H9 (cell line): Measurements from ENCODE around the gene BTLA. TPM values are rescaled to one million over a fixed set of nuclear protein-coding genes. Genes with fewer than 3 reads are reported as not detected.
A peak's percentile ranks its signal among the peaks of the same experiment; 100 is the strongest.

Experiments used
- DNase-seq: peaks from one replicate; pipeline ENCODE4 v3.0.0-alpha.2; 2017
- H2AFZ ChIP-seq: one replicate; pipeline ENCODE4 v1.6.1; 2013; ENCODE audit warnings: mild to moderate bottlenecking, low read length, control low read depth, moderate library complexity
- H2AK5ac ChIP-seq: 2 replicates; pipeline ENCODE4 v1.6.1; 2013; ENCODE audit warnings: low read length, control low read depth, mixed read lengths; ENCODE audit not compliant: insufficient read length
- H2BK120ac ChIP-seq: one replicate; pipeline ENCODE4 v1.6.1; 2013; ENCODE audit warnings: low read depth, mild to moderate bottlenecking, low read length, control low read depth, inconsistent platforms; ENCODE audit not compliant: poor library complexity, severe bottlenecking
- H2BK12ac ChIP-seq: 2 replicates; pipeline ENCODE4 v1.6.1; 2013; ENCODE audit warnings: low read length, control low read depth, mixed read lengths, low read depth; ENCODE audit not compliant: insufficient read length
- H2BK15ac ChIP-seq: 2 replicates; pipeline ENCODE4 v1.6.1; 2013; ENCODE audit warnings: low read depth, low read length, control low read depth
- H2BK20ac ChIP-seq: one replicate; pipeline ENCODE4 v1.6.1; 2013; ENCODE audit warnings: low read depth, mild to moderate bottlenecking, low read length, control low read depth, inconsistent platforms; ENCODE audit not compliant: poor library complexity, severe bottlenecking
- H2BK5ac ChIP-seq: 2 replicates; pipeline ENCODE4 v1.6.1; 2013; ENCODE audit warnings: low read length, control low read depth, mixed read lengths; ENCODE audit not compliant: insufficient read length
- H3K14ac ChIP-seq: 2 replicates; pipeline ENCODE4 v1.6.1; 2013; ENCODE audit warnings: low read length, control low read depth; ENCODE audit not compliant: insufficient read depth
- H3K18ac ChIP-seq: 2 replicates; pipeline ENCODE4 v1.6.1; 2013; ENCODE audit warnings: low read depth, mild to moderate bottlenecking, mixed read lengths, low read length, control low read depth; ENCODE audit not compliant: insufficient read length
- H3K23ac ChIP-seq: 2 replicates; pipeline ENCODE4 v1.6.1; 2013; ENCODE audit warnings: low read length, control low read depth, mixed read lengths, low read depth; ENCODE audit not compliant: insufficient read length
- H3K23me2 ChIP-seq: 2 replicates; pipeline ENCODE4 v1.6.1; 2013; ENCODE audit warnings: low read depth, mild to moderate bottlenecking, mixed read lengths, low read length, control low read depth; ENCODE audit not compliant: insufficient read length, poor library complexity, severe bottlenecking
- H3K27ac ChIP-seq: 2 replicates; pipeline ENCODE4 v1.5.1; 2013; ENCODE audit warnings: low read length, control low read depth, mixed read lengths, low read depth; ENCODE audit not compliant: insufficient read length
- H3K27me3 ChIP-seq: 2 replicates; pipeline ENCODE4 v1.6.1; 2013; ENCODE audit warnings: low read length, control low read depth, inconsistent platforms; ENCODE audit not compliant: insufficient read depth
- H3K4ac ChIP-seq: 2 replicates; pipeline ENCODE4 v1.6.1; 2013; ENCODE audit warnings: low read depth, mild to moderate bottlenecking, control low read depth, inconsistent platforms, low read length, moderate library complexity
- H3K4me1 ChIP-seq: 2 replicates; pipeline ENCODE4 v1.6.1; 2013; ENCODE audit warnings: low read length, control low read depth, inconsistent platforms; ENCODE audit not compliant: insufficient read depth
- H3K4me2 ChIP-seq: 2 replicates; pipeline ENCODE4 v1.6.1; 2013; ENCODE audit warnings: low read length, control low read depth, mixed read lengths; ENCODE audit not compliant: insufficient read length, insufficient read depth
- H3K56ac ChIP-seq: 2 replicates; pipeline ENCODE4 v1.6.1; 2013; ENCODE audit warnings: low read depth, mild to moderate bottlenecking, mixed read lengths, low read length, control low read depth; ENCODE audit not compliant: insufficient read length
- H3K79me1 ChIP-seq: 2 replicates; pipeline ENCODE4 v1.6.1; 2013; ENCODE audit warnings: low read depth, mild to moderate bottlenecking, moderate library complexity, low read length, control low read depth, inconsistent platforms; ENCODE audit not compliant: insufficient read depth, poor library complexity, severe bottlenecking
- H3K79me2 ChIP-seq: 2 replicates; pipeline ENCODE4 v1.6.1; 2013; ENCODE audit warnings: low read length, control low read depth, inconsistent platforms; ENCODE audit not compliant: insufficient read depth
- H3K9ac ChIP-seq: 2 replicates; pipeline ENCODE4 v1.6.1; 2013; ENCODE audit warnings: low read length, control low read depth, mixed read lengths; ENCODE audit not compliant: insufficient read length; ENCODE audit errors: extremely low read depth
- H3K9me3 ChIP-seq: one replicate; pipeline ENCODE4 v1.6.1; 2013; ENCODE audit warnings: low read depth, low read length, inconsistent platforms; ENCODE audit not compliant: control insufficient read depth
- H3T11ph ChIP-seq: one replicate; pipeline ENCODE4 v1.6.1; 2013; ENCODE audit warnings: mild to moderate bottlenecking, low read length, control low read depth, inconsistent platforms
- H4K20me1 ChIP-seq: one replicate; pipeline ENCODE4 v1.6.1; 2013; ENCODE audit not compliant: control insufficient read depth, insufficient read length, insufficient read depth
- H4K5ac ChIP-seq: 2 replicates; pipeline ENCODE4 v1.6.1; 2013; ENCODE audit warnings: low read depth, mild to moderate bottlenecking, mixed read lengths, low read length, control low read depth; ENCODE audit not compliant: insufficient read length
- H4K8ac ChIP-seq: replicated peaks from 2 replicates; pipeline ENCODE4 v1.6.1; 2013; ENCODE audit warnings: low read length, control low read depth, mixed read lengths, low read depth; ENCODE audit not compliant: insufficient read length
- H4K91ac ChIP-seq: 2 replicates; pipeline ENCODE4 v1.6.1; 2013; ENCODE audit warnings: low read depth, mild to moderate bottlenecking, moderate library complexity, mixed read lengths, low read length, control low read depth; ENCODE audit not compliant: insufficient read length
- H3K27ac Mint-ChIP-seq, 3 experiments: 2 replicates in 2 of 3; 3 replicates in 1 of 3; pipeline ENCODE4 v1.8.0; 2020 to 2021; ENCODE audit warnings: mixed read lengths in 3 of 3, mild to moderate bottlenecking in 1 of 3, moderate library complexity in 1 of 3
- H3K27me3 Mint-ChIP-seq: 2 replicates; pipeline ENCODE4 v1.8.0; 2021; ENCODE audit warnings: low read depth, mild to moderate bottlenecking, moderate library complexity, mixed read lengths
- H3K36me3 Mint-ChIP-seq, 3 experiments: 2 replicates in 2 of 3; 3 replicates in 1 of 3; pipeline ENCODE4 v1.8.0; 2020 to 2021; ENCODE audit warnings: low read depth in 3 of 3, mixed read lengths in 3 of 3; ENCODE audit not compliant: insufficient read depth in 1 of 3
- H3K4me1 Mint-ChIP-seq, 2 experiments: 2 replicates each; pipeline ENCODE4 v1.8.0; 2020; ENCODE audit warnings: mixed read lengths in 2 of 2
- H3K4me3 Mint-ChIP-seq, 2 experiments: 2 replicates in 1 of 2; 3 replicates in 1 of 2; pipeline ENCODE4 v1.8.0; 2020 to 2021; ENCODE audit warnings: mild to moderate bottlenecking in 2 of 2, mixed read lengths in 2 of 2, moderate library complexity in 1 of 2
- H3K9me3 Mint-ChIP-seq, 2 experiments: 2 replicates in 1 of 2; 3 replicates in 1 of 2; pipeline ENCODE4 v1.8.0; 2020; ENCODE audit warnings: mild to moderate bottlenecking in 2 of 2, mixed read lengths in 2 of 2, moderate library complexity in 1 of 2
- WGBS: extraction: QIAGEN DNeasy Blood & Tissue Kit; methylation state at CpG from one replicate; pipeline ENCODE4 v1.1.7; 2013; ENCODE audit warnings: missing lambda C conversion rate, low lambda C conversion rate, mixed read lengths; ENCODE audit not compliant: insufficient read length; ENCODE audit errors: extremely low coverage; 5-methylcytosine and 5-hydroxymethylcytosine counted together
- total RNA-seq: library from RNA; stranded (reverse); gene quantifications from 2 replicates; pipeline ENCODE4 v1.2.1, GENCODE V29; 2021
- TF ChIP-seq, protein P1 (sequence below): fragments of 200-600 bp; sonication (generic); conservative IDR thresholded peaks from 3 replicates; pipeline ENCODE4 v1.8.0; 2021; ENCODE audit warnings: antibody characterized with exemption, mild to moderate bottlenecking

BTLA gene
- total RNA-seq, 1 experiment from 2014 or later = not detected

DNA sequence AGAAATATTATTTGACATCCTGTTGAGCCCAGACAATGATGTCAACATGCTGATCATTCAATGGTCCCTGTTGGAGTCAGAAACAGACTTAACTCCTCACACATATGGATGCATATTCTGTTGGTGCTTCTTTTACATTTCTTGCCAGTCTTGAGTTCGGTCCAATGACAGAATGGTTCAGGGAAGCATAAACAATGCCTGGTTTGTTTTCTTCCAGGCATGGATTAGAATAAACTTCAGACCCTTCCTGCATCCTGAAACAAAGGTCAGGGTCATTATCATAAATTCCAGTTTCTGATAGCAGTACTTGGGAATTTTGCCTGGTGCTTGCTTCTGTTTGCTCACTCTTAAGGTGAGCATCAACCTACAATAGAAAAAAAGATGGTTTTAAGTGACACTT is 33.3 kb downstream of the BTLA start:
- no peak overlapping the region for H2AK5ac ChIP-seq
- no peak overlapping the region for H3K23ac ChIP-seq
- no peak overlapping the region for H3K27ac ChIP-seq
- H3K23me2 ChIP-seq = no peaks in the 10 kb centered on the region
- Mint-ChIP-seq H3K9me3 (no peaks in the 10 kb centered on the region), H3K4me3 (no peak overlapping the region), H3K27me3 (no peaks in the 10 kb centered on the region), H3K27ac (no peak overlapping the region), H3K36me3 (no peaks in the 10 kb centered on the region), H3K4me1 (peaks cover 10 to 16% of the 10 kb centered on the region in 2 experiments)
- H3K9me3 ChIP-seq = no peaks in the 10 kb centered on the region
- no peak overlapping the region for H2BK15ac ChIP-seq
- no peak overlapping the region for H3K56ac ChIP-seq
- no peaks in the 10 kb centered on the region for H4K20me1 ChIP-seq
- H3K4me1 ChIP-seq = peaks cover 4% of the 10 kb centered on the region; the same call in 1 of the 2 replicates
- no peak overlapping the region for H3K4ac ChIP-seq
- H2BK20ac ChIP-seq = no peak overlapping the region
- H3T11ph ChIP-seq = no peak overlapping the region
- no peaks in the 10 kb centered on the region for H3K27me3 ChIP-seq
- H2BK5ac ChIP-seq = no peak overlapping the region
- no peak for DNase-seq
- H4K8ac ChIP-seq = no peak overlapping the region
- H3K18ac ChIP-seq = no peak overlapping the region
- no peak overlapping the region for H3K14ac ChIP-seq
- no peak overlapping the region for H2AFZ ChIP-seq
- H4K5ac ChIP-seq = no peak overlapping the region
- no peaks in the 10 kb centered on the region for H3K79me2 ChIP-seq
- H3K79me1 ChIP-seq = no peaks in the 10 kb centered on the region
- no peak overlapping the region for H2BK120ac ChIP-seq
- no peak overlapping the region for H2BK12ac ChIP-seq
- peak overlapping the region; percentile 21 for H3K4me2 ChIP-seq
- no peak overlapping the region for H4K91ac ChIP-seq
- H3K9ac ChIP-seq = no peak overlapping the region
- TF ChIP-seq, protein P1, sequence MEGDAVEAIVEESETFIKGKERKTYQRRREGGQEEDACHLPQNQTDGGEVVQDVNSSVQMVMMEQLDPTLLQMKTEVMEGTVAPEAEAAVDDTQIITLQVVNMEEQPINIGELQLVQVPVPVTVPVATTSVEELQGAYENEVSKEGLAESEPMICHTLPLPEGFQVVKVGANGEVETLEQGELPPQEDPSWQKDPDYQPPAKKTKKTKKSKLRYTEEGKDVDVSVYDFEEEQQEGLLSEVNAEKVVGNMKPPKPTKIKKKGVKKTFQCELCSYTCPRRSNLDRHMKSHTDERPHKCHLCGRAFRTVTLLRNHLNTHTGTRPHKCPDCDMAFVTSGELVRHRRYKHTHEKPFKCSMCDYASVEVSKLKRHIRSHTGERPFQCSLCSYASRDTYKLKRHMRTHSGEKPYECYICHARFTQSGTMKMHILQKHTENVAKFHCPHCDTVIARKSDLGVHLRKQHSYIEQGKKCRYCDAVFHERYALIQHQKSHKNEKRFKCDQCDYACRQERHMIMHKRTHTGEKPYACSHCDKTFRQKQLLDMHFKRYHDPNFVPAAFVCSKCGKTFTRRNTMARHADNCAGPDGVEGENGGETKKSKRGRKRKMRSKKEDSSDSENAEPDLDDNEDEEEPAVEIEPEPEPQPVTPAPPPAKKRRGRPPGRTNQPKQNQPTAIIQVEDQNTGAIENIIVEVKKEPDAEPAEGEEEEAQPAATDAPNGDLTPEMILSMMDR = no peak
- no CpG with 5 or more reads among the region's 1 CpG for WGBS
